ENCODE results near the gene DTD1.
"Not testable (repeated sequence)": the region's sequence is repeated elsewhere in the genome, so short reads cannot be mapped to it uniquely, and the experiment has no call there.

The DTD1 gene

GRCh38 chr20:18748987-18749386 is 161.1 kb downstream of the DTD1 start:
- DNase-seq: no peak

GRCh38 chr20:18749528-18749927 is 161.7 kb downstream of the DTD1 start:
- no peak for DNase-seq

- no peak for DNase-seq
Observed at GRCh38 chr20:18750735-18751134, 162.9 kb downstream of the DTD1 start.

GRCh38 chr20:18754030-18754652 is 166.3 kb downstream of the DTD1 start:
- DNase-seq: no peak

GRCh38 chr20:18754653-18755045 is 166.8 kb downstream of the DTD1 start:
- no peak for DNase-seq

- not testable (repeated sequence) for DNase-seq
Observed at GRCh38 chr20:18760852-18761251, 173.0 kb downstream of the DTD1 start.

- no peak for DNase-seq
Observed at GRCh38 chr20:18767676-18768075, 179.8 kb downstream of the DTD1 start.

GRCh38 chr20:18773566-18773965 is 185.7 kb downstream of the DTD1 start:
- DNase-seq: no peak

GRCh38 chr20:18774207-18774606 is 186.4 kb downstream of the DTD1 start:
- no peak for DNase-seq

GRCh38 chr20:18775633-18776032 is 187.8 kb downstream of the DTD1 start:
- no peak for DNase-seq

- no peak for DNase-seq
Observed at GRCh38 chr20:18778690-18779392, 191.0 kb downstream of the DTD1 start.

GRCh38 chr20:18780385-18781130 is 192.7 kb downstream of the DTD1 start:
- DNase-seq: no peak

- DNase-seq: no peak
Observed at GRCh38 chr20:18781509-18781908, 193.7 kb downstream of the DTD1 start.

- no peak for DNase-seq
Observed at GRCh38 chr20:18783385-18783959, 195.6 kb downstream of the DTD1 start.

GRCh38 chr20:18787046-18787445 is 199.2 kb downstream of the DTD1 start:
- DNase-seq: not testable (repeated sequence)

- no peak for DNase-seq
Observed at GRCh38 chr20:18788021-18788420, 200.2 kb downstream of the DTD1 start.

GRCh38 chr20:18790787-18791186 is 202.9 kb downstream of the DTD1 start:
- no peak for DNase-seq

GRCh38 chr20:18793625-18794427 is 206.0 kb downstream of the DTD1 start:
- DNase-seq: peak; percentile 98

GRCh38 chr20:18794428-18794787 is 206.6 kb downstream of the DTD1 start:
- no peak for DNase-seq

GRCh38 chr20:18795366-18795765 is 207.5 kb downstream of the DTD1 start:
- DNase-seq: no peak

- no peak for DNase-seq
Observed at GRCh38 chr20:18796282-18796833, 208.5 kb downstream of the DTD1 start.

GRCh38 chr20:18801516-18801915 is 213.7 kb downstream of the DTD1 start:
- no peak for DNase-seq

Measured in midbrain (tissue), 1 donor.